ENCODE results near the gene ZNF124.

Gene ZNF124

GRCh38 chr1:247209396-247209795 lies 37.6 kb upstream of the ZNF124 start:
- H3K27ac ChIP-seq (ENCODE audit: low read depth, low read length): no peak overlapping the region
- peak overlapping the region; percentile 7 to 96 (median 85) for H3K9ac ChIP-seq (ENCODE audit: low read length in 5 of 5)
- H3K36me3 ChIP-seq (ENCODE audit: control insufficient read depth in 5 of 5, insufficient read depth in 5 of 5, low read length in 5 of 5): peaks cover 0 to 8% (median 7%) of the 10 kb centered on the region in 5 donors
- H3K9me3 ChIP-seq (ENCODE audit: control insufficient read depth in 5 of 5, low read length in 5 of 5): no peaks in the 10 kb centered on the region
- H3K4me1 ChIP-seq (ENCODE audit: control insufficient read depth in 5 of 5, insufficient read depth in 5 of 5, low read length in 5 of 5): peaks cover 7 to 24% (median 15%) of the 10 kb centered on the region in 5 donors
- no peaks in the 10 kb centered on the region for H3K27me3 ChIP-seq (ENCODE audit: control insufficient read depth in 5 of 5, insufficient read depth in 4 of 5, low read length in 5 of 5)
- H3K4me3 ChIP-seq (ENCODE audit: low read depth in 1 of 5, low read length in 5 of 5): peak overlapping the region in 3 of 5 donors; percentile 91 to 94 (median 93)

GRCh38 chr1:247204177-247204647 lies 32.4 kb upstream of the ZNF124 start:
- no peak overlapping the region for H3K4me3 ChIP-seq (ENCODE audit: low read depth in 1 of 5, low read length in 5 of 5)
- H3K27me3 ChIP-seq (ENCODE audit: control insufficient read depth in 5 of 5, insufficient read depth in 4 of 5, low read length in 5 of 5): no peaks in the 10 kb centered on the region
- no peak overlapping the region for H3K9ac ChIP-seq (ENCODE audit: low read length in 5 of 5)
- H3K27ac ChIP-seq (ENCODE audit: low read depth, low read length): no peak overlapping the region
- peaks cover 12 to 31% (median 12%) of the 10 kb centered on the region in 5 donors for H3K36me3 ChIP-seq (ENCODE audit: control insufficient read depth in 5 of 5, insufficient read depth in 5 of 5, low read length in 5 of 5)
- H3K9me3 ChIP-seq (ENCODE audit: control insufficient read depth in 5 of 5, low read length in 5 of 5): no peaks in the 10 kb centered on the region
- H3K4me1 ChIP-seq (ENCODE audit: control insufficient read depth in 5 of 5, insufficient read depth in 5 of 5, low read length in 5 of 5): peaks cover 4 to 18% (median 5%) of the 10 kb centered on the region in 5 donors

DNA sequence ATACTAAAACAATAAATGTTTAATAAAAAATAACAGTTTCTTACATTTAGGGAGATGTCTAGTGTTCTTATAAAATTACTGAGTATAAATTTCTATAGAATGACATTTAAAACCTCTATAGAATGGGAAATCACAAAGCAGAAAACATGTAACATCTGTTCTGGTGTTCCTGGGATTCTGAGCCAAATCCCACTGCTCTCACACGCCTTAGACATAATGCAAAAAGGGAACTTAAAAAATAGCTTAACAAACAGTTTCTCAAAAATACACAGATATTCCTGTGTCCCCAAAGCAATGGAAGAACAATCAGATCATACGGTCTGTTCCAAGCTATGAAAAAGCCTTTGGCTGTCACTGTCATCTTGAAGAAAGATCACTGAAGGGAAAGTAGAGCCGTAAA lies 27.0 kb upstream of the ZNF124 start:
- Histone ChIP-seq H3K4me3 (ENCODE audit: low read depth in 1 of 5, low read length in 5 of 5) (no peak overlapping the region), H3K36me3 (ENCODE audit: control insufficient read depth in 5 of 5, insufficient read depth in 5 of 5, low read length in 5 of 5) (peaks cover 34 to 73% (median 45%) of the 10 kb centered on the region in 5 donors), H3K4me1 (ENCODE audit: control insufficient read depth in 5 of 5, insufficient read depth in 5 of 5, low read length in 5 of 5) (peaks cover 0 to 3% (median 0%) of the 10 kb centered on the region in 5 donors), H3K9ac (ENCODE audit: low read length in 5 of 5) (no peak overlapping the region), H3K27ac (ENCODE audit: low read depth, low read length) (no peak overlapping the region), H3K9me3 (ENCODE audit: control insufficient read depth in 5 of 5, low read length in 5 of 5) (peaks cover 3 to 7% (median 4%) of the 10 kb centered on the region in 5 donors), H3K27me3 (ENCODE audit: control insufficient read depth in 5 of 5, insufficient read depth in 4 of 5, low read length in 5 of 5) (no peaks in the 10 kb centered on the region)

GRCh38 chr1:247193958-247194357 lies 22.1 kb upstream of the ZNF124 start:
- peaks cover 49 to 74% (median 61%) of the 10 kb centered on the region in 5 donors for H3K36me3 ChIP-seq (ENCODE audit: control insufficient read depth in 5 of 5, insufficient read depth in 5 of 5, low read length in 5 of 5)
- H3K27me3 ChIP-seq (ENCODE audit: control insufficient read depth in 5 of 5, insufficient read depth in 4 of 5, low read length in 5 of 5): no peaks in the 10 kb centered on the region
- no peak overlapping the region for H3K27ac ChIP-seq (ENCODE audit: low read depth, low read length)
- H3K4me1 ChIP-seq (ENCODE audit: control insufficient read depth in 5 of 5, insufficient read depth in 5 of 5, low read length in 5 of 5): no peaks in the 10 kb centered on the region
- H3K4me3 ChIP-seq (ENCODE audit: low read depth in 1 of 5, low read length in 5 of 5): no peak overlapping the region
- peaks cover 19 to 40% (median 38%) of the 10 kb centered on the region in 5 donors for H3K9me3 ChIP-seq (ENCODE audit: control insufficient read depth in 5 of 5, low read length in 5 of 5)
- H3K9ac ChIP-seq (ENCODE audit: low read length in 5 of 5): no peak overlapping the region

- Histone ChIP-seq H3K27me3 (ENCODE audit: control insufficient read depth in 5 of 5, insufficient read depth in 4 of 5, low read length in 5 of 5) (no peaks in the 10 kb centered on the region), H3K36me3 (ENCODE audit: control insufficient read depth in 5 of 5, insufficient read depth in 5 of 5, low read length in 5 of 5) (peaks cover 24 to 41% (median 30%) of the 10 kb centered on the region in 5 donors), H3K4me3 (ENCODE audit: low read depth in 1 of 5, low read length in 5 of 5) (peak overlapping the region in 4 of 5 donors; percentile 7 to 55 (median 24)), H3K27ac (ENCODE audit: low read depth, low read length) (no peak overlapping the region), H3K4me1 (ENCODE audit: control insufficient read depth in 5 of 5, insufficient read depth in 5 of 5, low read length in 5 of 5) (no peaks in the 10 kb centered on the region), H3K9me3 (ENCODE audit: control insufficient read depth in 5 of 5, low read length in 5 of 5) (peaks cover 21 to 55% (median 43%) of the 10 kb centered on the region in 5 donors), H3K9ac (ENCODE audit: low read length in 5 of 5) (no peak overlapping the region)
These were observed 18.4 kb upstream of the ZNF124 start for GRCh38 chr1:247189981-247190798.

DNA sequence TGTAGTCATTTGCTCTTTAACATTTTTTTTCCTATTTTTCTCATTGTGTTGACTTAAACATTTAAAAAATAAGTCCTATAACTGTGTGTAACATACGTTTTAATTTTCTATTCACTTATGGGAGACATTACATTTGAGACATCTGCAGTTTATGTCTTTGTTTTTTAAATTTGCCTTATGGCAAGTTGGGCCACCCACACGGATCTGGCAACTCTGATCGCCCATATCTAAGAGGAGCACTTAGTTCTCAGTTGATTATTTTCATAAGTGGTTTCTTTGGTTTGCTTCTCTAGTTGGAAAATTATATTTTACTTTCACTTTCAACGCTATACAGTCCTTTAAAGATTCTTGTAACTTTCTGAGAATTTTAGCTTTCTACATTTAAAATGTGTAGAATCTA lies 13.8 kb upstream of the ZNF124 start:
- Histone ChIP-seq H3K9me3 (ENCODE audit: control insufficient read depth in 5 of 5, low read length in 5 of 5) (peaks cover 14 to 45% (median 37%) of the 10 kb centered on the region in 5 donors), H3K27ac (ENCODE audit: low read depth, low read length) (no peak overlapping the region), H3K27me3 (ENCODE audit: control insufficient read depth in 5 of 5, insufficient read depth in 4 of 5, low read length in 5 of 5) (no peaks in the 10 kb centered on the region), H3K4me3 (ENCODE audit: low read depth in 1 of 5, low read length in 5 of 5) (no peak overlapping the region), H3K4me1 (ENCODE audit: control insufficient read depth in 5 of 5, insufficient read depth in 5 of 5, low read length in 5 of 5) (no peaks in the 10 kb centered on the region), H3K9ac (ENCODE audit: low read length in 5 of 5) (no peak overlapping the region), H3K36me3 (ENCODE audit: control insufficient read depth in 5 of 5, insufficient read depth in 5 of 5, low read length in 5 of 5) (peaks cover 9 to 12% (median 10%) of the 10 kb centered on the region in 5 donors)

GRCh38 chr1:247184254-247184653 lies 12.4 kb upstream of the ZNF124 start:
- no peaks in the 10 kb centered on the region for H3K36me3 ChIP-seq (ENCODE audit: control insufficient read depth in 5 of 5, insufficient read depth in 5 of 5, low read length in 5 of 5)
- peak overlapping the region in 3 of 5 donors; percentile 5 to 36 (median 35) for H3K4me3 ChIP-seq (ENCODE audit: low read depth in 1 of 5, low read length in 5 of 5)
- no peaks in the 10 kb centered on the region for H3K27me3 ChIP-seq (ENCODE audit: control insufficient read depth in 5 of 5, insufficient read depth in 4 of 5, low read length in 5 of 5)
- H3K9me3 ChIP-seq (ENCODE audit: control insufficient read depth in 5 of 5, low read length in 5 of 5): peaks cover 5 to 37% (median 26%) of the 10 kb centered on the region in 5 donors
- H3K27ac ChIP-seq (ENCODE audit: low read depth, low read length): no peak overlapping the region
- no peaks in the 10 kb centered on the region for H3K4me1 ChIP-seq (ENCODE audit: control insufficient read depth in 5 of 5, insufficient read depth in 5 of 5, low read length in 5 of 5)
- H3K9ac ChIP-seq (ENCODE audit: low read length in 5 of 5): no peak overlapping the region

DNA sequence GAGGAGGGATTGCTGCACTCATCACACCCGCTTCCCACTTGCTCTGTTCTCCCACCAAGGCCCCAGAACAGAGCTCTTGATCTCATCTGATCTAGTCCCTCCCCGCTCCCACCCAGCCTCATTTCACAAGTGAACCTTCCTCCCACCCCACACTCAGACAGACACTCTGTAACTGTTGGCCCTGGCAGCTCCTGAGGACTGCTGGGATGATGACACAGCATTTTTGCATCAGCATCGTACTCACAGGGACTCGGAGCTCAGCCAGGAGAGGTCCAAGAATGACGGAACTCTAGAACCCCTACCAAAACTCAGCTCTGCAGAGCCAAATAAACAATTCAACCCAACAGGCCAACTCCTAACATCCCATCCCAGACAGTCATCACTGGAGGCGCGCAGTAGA lies 11.2 kb upstream of the ZNF124 start:
- Histone ChIP-seq H3K9me3 (ENCODE audit: control insufficient read depth in 5 of 5, low read length in 5 of 5) (peaks cover 5 to 34% (median 26%) of the 10 kb centered on the region in 5 donors), H3K4me3 (ENCODE audit: low read depth in 1 of 5, low read length in 5 of 5) (no peak overlapping the region), H3K27me3 (ENCODE audit: control insufficient read depth in 5 of 5, insufficient read depth in 4 of 5, low read length in 5 of 5) (no peaks in the 10 kb centered on the region), H3K27ac (ENCODE audit: low read depth, low read length) (no peak overlapping the region), H3K4me1 (ENCODE audit: control insufficient read depth in 5 of 5, insufficient read depth in 5 of 5, low read length in 5 of 5) (no peaks in the 10 kb centered on the region), H3K9ac (ENCODE audit: low read length in 5 of 5) (no peak overlapping the region), H3K36me3 (ENCODE audit: control insufficient read depth in 5 of 5, insufficient read depth in 5 of 5, low read length in 5 of 5) (no peaks in the 10 kb centered on the region)

DNA sequence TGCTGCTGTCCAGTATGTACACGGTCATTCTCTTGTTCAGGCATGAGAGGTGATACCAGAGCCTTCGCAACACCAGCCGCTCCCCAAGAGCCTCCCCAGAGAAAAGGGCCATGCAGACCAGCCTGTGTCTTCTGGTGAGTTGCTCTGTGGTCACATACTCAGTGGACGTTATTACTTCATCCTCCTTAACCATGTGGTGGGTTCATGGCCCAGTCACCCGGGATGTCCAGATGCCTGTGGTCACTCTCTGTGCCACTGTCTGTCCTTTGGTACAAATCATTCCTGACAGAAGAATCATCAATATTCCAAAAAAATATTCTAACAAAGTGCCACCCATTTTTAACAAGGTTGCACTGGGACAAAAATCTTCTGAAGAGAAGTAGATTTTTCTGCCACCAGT lies 8.8 kb upstream of the ZNF124 start:
- H3K36me3 ChIP-seq (ENCODE audit: control insufficient read depth in 5 of 5, insufficient read depth in 5 of 5, low read length in 5 of 5): no peaks in the 10 kb centered on the region
- H3K4me1 ChIP-seq (ENCODE audit: control insufficient read depth in 5 of 5, insufficient read depth in 5 of 5, low read length in 5 of 5): no peaks in the 10 kb centered on the region
- no peak overlapping the region for H3K27ac ChIP-seq (ENCODE audit: low read depth, low read length)
- no peak overlapping the region for H3K4me3 ChIP-seq (ENCODE audit: low read depth in 1 of 5, low read length in 5 of 5)
- peaks cover 2 to 30% (median 21%) of the 10 kb centered on the region in 5 donors for H3K9me3 ChIP-seq (ENCODE audit: control insufficient read depth in 5 of 5, low read length in 5 of 5)
- H3K27me3 ChIP-seq (ENCODE audit: control insufficient read depth in 5 of 5, insufficient read depth in 4 of 5, low read length in 5 of 5): no peaks in the 10 kb centered on the region
- H3K9ac ChIP-seq (ENCODE audit: low read length in 5 of 5): no peak overlapping the region

DNA sequence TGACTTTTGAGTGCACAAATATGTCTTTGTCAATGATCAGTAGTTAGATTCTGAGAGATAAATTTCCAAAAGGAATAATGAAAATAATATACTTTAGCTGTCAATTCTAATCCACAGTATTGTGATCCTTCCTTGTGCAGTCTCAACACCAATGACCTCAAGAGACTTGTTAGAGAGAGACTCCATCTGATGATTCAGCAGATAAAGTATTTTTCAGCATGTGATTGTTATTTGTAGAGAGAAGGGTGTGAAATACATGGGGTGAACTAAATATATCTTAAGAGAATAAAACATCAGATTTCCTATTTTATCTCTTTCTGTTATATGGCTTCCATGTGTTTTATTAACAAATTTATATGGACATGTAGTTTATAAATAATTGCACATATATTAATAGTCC lies 5.9 kb upstream of the ZNF124 start:
- no peak overlapping the region for H3K27ac ChIP-seq (ENCODE audit: low read depth, low read length)
- no peak overlapping the region for H3K4me3 ChIP-seq (ENCODE audit: low read depth in 1 of 5, low read length in 5 of 5)
- H3K9me3 ChIP-seq (ENCODE audit: control insufficient read depth in 5 of 5, low read length in 5 of 5): peaks cover 0 to 6% (median under 1%) of the 10 kb centered on the region in 5 donors
- no peak overlapping the region for H3K9ac ChIP-seq (ENCODE audit: low read length in 5 of 5)
- no peaks in the 10 kb centered on the region for H3K27me3 ChIP-seq (ENCODE audit: control insufficient read depth in 5 of 5, insufficient read depth in 4 of 5, low read length in 5 of 5)
- peaks cover 0 to 3% (median 0%) of the 10 kb centered on the region in 5 donors for H3K4me1 ChIP-seq (ENCODE audit: control insufficient read depth in 5 of 5, insufficient read depth in 5 of 5, low read length in 5 of 5)
- no peaks in the 10 kb centered on the region for H3K36me3 ChIP-seq (ENCODE audit: control insufficient read depth in 5 of 5, insufficient read depth in 5 of 5, low read length in 5 of 5)

Measured in subcutaneous abdominal adipose tissue (tissue), 5 donors.